Gastrocnemius medialis (tissue), 4 donors: ENCODE results near the gene RNF31. TPM values are rescaled to one million over a fixed set of nuclear protein-coding genes. Genes with fewer than 3 reads are reported as not detected.
A peak's percentile ranks its signal among the peaks of the same experiment; 100 is the strongest.

ENCODE experiments used
- ATAC-seq, 2 donors: fragments of 150-250 bp; one replicate each; pipeline ENCODE4 v1.9.1; 2016
- DNase-seq, 2 donors: peaks; one replicate each; pipeline ENCODE4 v3.0.0-alpha.2; 2019
- H3K27ac ChIP-seq, 4 donors: fragments of 200-600 bp; sonication (generic); 1 replicate in 1 of 4; 2 replicates in 3 of 4; pipeline ENCODE4 v1.5.1; 2016 to 2018; ENCODE audit warnings: mild to moderate bottlenecking in 2 of 4, moderate library complexity in 1 of 4
- H3K27me3 ChIP-seq, 3 donors: fragments of 200-600 bp; sonication (generic) in 2 of 3; 1 replicate in 1 of 3; 2 replicates in 2 of 3; pipeline versions ENCODE4 v1.5.1 to v1.6.0; 2016 to 2019; ENCODE audit warnings: mild to moderate bottlenecking in 1 of 3, moderate library complexity in 1 of 3
- H3K36me3 ChIP-seq, 2 donors: fragments of 200-600 bp; sonication (generic) in 1 of 2; one replicate each; pipeline ENCODE4 v1.5.1; 2017 to 2018
- H3K4me1 ChIP-seq, 2 donors: fragments of 200-600 bp; sonication (generic) in 1 of 2; one replicate each; pipeline ENCODE4 v1.5.1; 2016 to 2017; ENCODE audit warnings: mild to moderate bottlenecking in 2 of 2
- H3K4me3 ChIP-seq, 4 donors: fragments of 200-600 bp; sonication (generic) in 3 of 4; 1 replicate in 1 of 4; 2 replicates in 3 of 4; pipeline ENCODE4 v1.5.1; 2016 to 2019; ENCODE audit warnings: mild to moderate bottlenecking in 2 of 4
- H3K9me3 ChIP-seq, 3 donors: fragments of 200-600 bp; sonication (generic) in 2 of 3; 1 replicate in 1 of 3; 2 replicates in 2 of 3; pipeline ENCODE4 v1.5.1; 2016 to 2019
- CTCF ChIP-seq, 5 experiments: fragments of 450-650 bp in 3 of 5; fragments of 200-600 bp in 2 of 5; sonication (generic) in 2 of 5; IDR thresholded peaks in 4 of 5; conservative IDR thresholded peaks in 1 of 5; 1 replicate in 4 of 5; 2 replicates in 1 of 5; pipeline ENCODE4 v1.5.1; 2016 to 2019; ENCODE audit warnings: antibody characterized with exemption in 5 of 5, mild to moderate bottlenecking in 3 of 5, moderate library complexity in 3 of 5
- POLR2A ChIP-seq, 2 donors: fragments of 450-650 bp; IDR thresholded peaks; one replicate each; pipeline ENCODE4 v1.6.1; 2017; ENCODE audit warnings: antibody characterized with exemption in 2 of 2, mild to moderate bottlenecking in 2 of 2, moderate library complexity in 2 of 2
- in situ Hi-C, 4 donors: fragments of 200-750 bp; cut with MboI; loops; one replicate each; pipeline versions ENCODE4 v1.15.0 to v1.8.0; 2017; ENCODE audit warnings: low sequenced_read_pairs in 4 of 4
- intact Hi-C: fragments of 100-400 bp; cut with DNase I; formaldehyde crosslinking; loops from one replicate; pipeline ENCODE4 v1.15.1; 2023; ENCODE audit warnings: low total_unique reads
- total RNA-seq, 4 donors: library from RNA; depleted of rRNA; stranded (reverse); fragments of >200 nt; gene quantifications; one replicate each; pipeline versions ENCODE4 v1.1.0 to v1.2.3, GENCODE V29; 2016

RNF31 gene
- total RNA-seq, 4 donors from 2014 or later, result 63.3 to 140 (median 82.4) TPM

GRCh38 chr14:24138396-24139271 lies 8.7 kb upstream of the RNF31 start:
- ATAC-seq (no peak), DNase-seq (no peak)
- Histone ChIP-seq H3K4me3 (no peak overlapping the region), H3K36me3 (peaks cover 0 to 20% of the 10 kb centered on the region in 2 donors), H3K4me1 (peaks cover 35 to 51% of the 10 kb centered on the region in 2 donors), H3K27ac (peak overlapping the region; percentile 95 to 99 (median 98)), H3K9me3 (no peaks in the 10 kb centered on the region), H3K27me3 (no peaks in the 10 kb centered on the region)
- TF ChIP-seq POLR2A (IDR thresholded peaks at IDR 0.05) (no peak), CTCF (IDR thresholded peaks at IDR 0.05 in 4 of 5, conservative IDR thresholded peaks at IDR 0.05 in 1 of 5) (no peak)
- in situ Hi-C loops, result loop anchor here in 1 of 4 donors (25.0 kb wide), 1 partner anchor 826 kb away; the partner anchor contains the start of genes BCL2L2, PABPN1 and PPP1R3E
- intact Hi-C loops, result no loop called here

- peak overlapping the region; percentile 95 to 99 (median 98) for H3K27ac ChIP-seq
- intact Hi-C loops, result no loop called here
- H3K4me3 ChIP-seq, result peak overlapping the region in 1 of 4 donors; percentile 75
- H3K9me3 ChIP-seq, result no peaks in the 10 kb centered on the region
- H3K4me1 ChIP-seq, result peaks cover 35 to 51% of the 10 kb centered on the region in 2 donors
- TF ChIP-seq CTCF (IDR thresholded peaks at IDR 0.05 in 4 of 5, conservative IDR thresholded peaks at IDR 0.05 in 1 of 5), result no peak
- no peak for TF ChIP-seq POLR2A (IDR thresholded peaks at IDR 0.05)
- in situ Hi-C loops, result loop anchor here in 1 of 4 donors (25.0 kb wide), 1 partner anchor 827 kb away; the partner anchor contains the start of genes BCL2L2, PABPN1 and PPP1R3E
- H3K27me3 ChIP-seq, result no peaks in the 10 kb centered on the region
- no peak for DNase-seq
- no peak for ATAC-seq
- peaks cover 0 to 27% of the 10 kb centered on the region in 2 donors for H3K36me3 ChIP-seq
Measured at GRCh38 chr14:24139272-24139934, 7.9 kb upstream of the RNF31 start.

- intact Hi-C loops, result no loop called here
- DNase-seq (peak; percentile 100), ATAC-seq (peak; percentile 89 to 92)
- in situ Hi-C loops, result loop anchor here in 1 of 4 donors (25.0 kb wide), 1 partner anchor 829 kb away; the partner anchor contains the start of genes BCL2L2, PABPN1 and PPP1R3E
- H3K4me1 ChIP-seq, result peaks cover 40 to 54% of the 10 kb centered on the region in 2 donors
- no peaks in the 10 kb centered on the region for H3K9me3 ChIP-seq
- TF ChIP-seq POLR2A (IDR thresholded peaks at IDR 0.05), result peak; percentile 94 to 95
- TF ChIP-seq CTCF (IDR thresholded peaks at IDR 0.05 in 4 of 5, conservative IDR thresholded peaks at IDR 0.05 in 1 of 5), result peak; percentile 60 to 89 (median 80)
- H3K27ac ChIP-seq, result peak within 1 kb of the TSS; percentile 95 to 99 (median 98)
- peaks cover 0 to 27% of the 10 kb centered on the region in 2 donors for H3K36me3 ChIP-seq
- no peaks in the 10 kb centered on the region for H3K27me3 ChIP-seq
- H3K4me3 ChIP-seq, result peak within 1 kb of the TSS; percentile 74 to 94 (median 79)
Measured at GRCh38 chr14:24141097-24141880, 6.0 kb upstream of the RNF31 start, which contains the start of gene EMC9. Gene EMC9 (minus strand): TSS chr14:24141591. CDS start chr14:24141304, 287 bp downstream.

DNA sequence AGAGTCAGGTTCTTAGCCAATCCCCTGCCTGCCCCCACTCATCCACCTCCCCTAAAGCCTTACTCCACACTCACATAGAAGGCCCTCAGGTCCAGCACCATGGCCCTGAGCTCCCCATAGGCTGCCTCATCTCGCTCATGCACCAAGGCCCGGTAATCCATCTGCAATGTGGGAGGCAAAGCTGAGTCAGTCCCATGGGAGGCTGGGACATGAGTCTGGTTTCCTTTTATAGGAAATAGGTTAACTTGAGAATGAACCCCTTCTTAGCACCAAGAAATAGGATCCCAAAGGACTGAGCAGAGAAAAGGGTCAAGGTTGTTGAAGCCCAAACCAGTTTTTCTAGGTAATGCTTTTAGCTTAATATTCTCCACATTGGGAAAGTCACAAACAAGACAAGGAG lies 3.8 kb upstream of the RNF31 start:
- Histone ChIP-seq H3K9me3 (no peaks in the 10 kb centered on the region), H3K27ac (peak overlapping the region in 2 of 4 donors; percentile 46 to 92), H3K36me3 (peaks cover 0 to 15% of the 10 kb centered on the region in 2 donors), H3K4me1 (peaks cover 33 to 41% of the 10 kb centered on the region in 2 donors), H3K27me3 (no peaks in the 10 kb centered on the region), H3K4me3 (no peak overlapping the region)
- intact Hi-C loops (no loop called here), in situ Hi-C loops (loop anchor here in 1 of 4 donors (25.0 kb wide), 1 partner anchor 831 kb away; the partner anchor contains the start of genes BCL2L2, PABPN1 and PPP1R3E)
- DNase-seq (no peak), ATAC-seq (no peak)
- no peak for TF ChIP-seq POLR2A (IDR thresholded peaks at IDR 0.05)
- no peak for TF ChIP-seq CTCF (IDR thresholded peaks at IDR 0.05 in 4 of 5, conservative IDR thresholded peaks at IDR 0.05 in 1 of 5)
